ENCODE data around the gene CACYBP. TPM values are rescaled to one million over a fixed set of nuclear protein-coding genes. Genes with fewer than 3 reads are reported as not detected.

The CACYBP gene, protein sequence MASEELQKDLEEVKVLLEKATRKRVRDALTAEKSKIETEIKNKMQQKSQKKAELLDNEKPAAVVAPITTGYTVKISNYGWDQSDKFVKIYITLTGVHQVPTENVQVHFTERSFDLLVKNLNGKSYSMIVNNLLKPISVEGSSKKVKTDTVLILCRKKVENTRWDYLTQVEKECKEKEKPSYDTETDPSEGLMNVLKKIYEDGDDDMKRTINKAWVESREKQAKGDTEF
- 284 and 312 TPM in 2 replicates for polyA plus RNA-seq (2014; cell fraction: cytosol; rRNA removed)
- 174 and 298 TPM in 2 replicates for polyA plus RNA-seq (2014; cell fraction: nucleus; rRNA removed)

DNA sequence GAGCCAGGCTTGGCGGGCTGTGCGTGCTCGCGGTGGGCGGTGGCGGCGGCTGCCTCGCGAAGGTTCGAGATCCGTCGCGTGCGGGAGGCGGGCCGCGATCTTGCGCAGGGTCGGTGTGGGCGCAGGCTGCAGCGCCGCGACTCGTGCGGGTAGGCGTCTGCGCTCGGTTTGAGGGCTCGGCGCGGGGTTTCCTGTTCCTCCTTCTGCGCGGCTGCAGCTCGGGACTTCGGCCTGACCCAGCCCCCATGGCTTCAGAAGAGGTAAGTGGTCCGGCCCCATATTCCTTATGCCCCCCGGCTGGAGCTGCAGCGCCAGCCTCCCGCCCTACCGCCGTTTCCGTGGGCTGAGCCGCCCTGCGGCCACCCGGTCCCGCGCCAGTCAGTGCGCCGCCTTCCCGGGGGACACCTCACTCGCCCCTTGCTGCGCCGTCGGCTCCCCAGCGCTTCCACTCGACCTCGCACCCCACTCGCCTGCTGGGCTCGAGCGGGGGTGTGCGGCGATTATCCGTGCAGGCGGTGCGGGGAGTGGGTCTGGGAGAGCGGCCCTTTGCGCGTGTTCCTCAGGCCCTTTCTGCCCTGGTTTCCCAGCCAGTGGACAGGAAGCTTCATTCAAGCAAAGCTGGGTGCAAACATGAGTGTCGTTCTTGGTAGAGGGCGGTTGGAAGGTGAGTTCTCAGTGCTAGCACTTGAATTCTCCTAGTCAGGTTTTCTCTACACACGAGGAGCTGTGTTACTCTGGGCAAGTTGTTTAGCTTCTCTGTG lies at the start of gene CACYBP:
CACYBP (plus strand) TSS at position 12 of the 761 bp plus-strand sequence; CDS start at position 246, 234 bp downstream.
- DNase-seq (ENCODE audit: low spot score): peak; percentile 29

DNA sequence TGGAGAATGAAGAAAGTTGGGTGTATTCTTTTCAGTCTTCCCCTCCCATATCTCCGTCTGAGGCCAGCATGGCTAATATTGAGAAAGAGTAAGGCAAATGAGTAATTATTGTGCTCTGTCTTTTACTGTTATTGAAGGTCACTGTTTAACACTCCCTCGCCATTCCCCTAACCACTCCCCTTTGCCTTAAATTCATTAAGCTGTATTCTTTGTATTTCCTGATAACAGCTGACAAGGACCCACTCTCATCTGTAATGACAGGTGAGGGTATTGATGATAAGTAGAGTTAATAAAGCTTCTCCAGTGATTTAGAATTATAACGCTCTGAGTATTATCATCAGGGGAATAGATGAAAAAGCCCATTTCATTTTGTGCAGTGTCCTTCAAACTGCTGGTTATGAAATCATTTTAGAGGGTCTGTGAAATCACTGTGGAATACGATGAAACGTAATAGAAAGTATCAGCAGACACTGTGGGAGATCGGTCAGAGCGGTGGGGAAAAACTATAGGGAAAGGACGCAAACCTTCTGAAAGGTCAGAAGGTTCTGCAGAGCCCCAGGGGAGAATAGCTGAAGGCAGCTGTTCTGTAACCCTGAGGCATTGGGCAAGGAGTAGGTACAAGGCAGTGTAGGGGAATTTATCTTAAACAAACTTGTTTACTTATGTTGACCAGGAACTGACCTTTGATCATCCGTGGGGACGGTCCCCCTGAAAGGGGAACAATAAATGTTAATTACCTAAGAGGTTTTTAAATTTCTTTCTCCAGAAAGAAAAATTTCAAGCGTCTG lies 46.3 kb upstream of the CACYBP start:
- DNase-seq (ENCODE audit: low spot score): no peak

DNA sequence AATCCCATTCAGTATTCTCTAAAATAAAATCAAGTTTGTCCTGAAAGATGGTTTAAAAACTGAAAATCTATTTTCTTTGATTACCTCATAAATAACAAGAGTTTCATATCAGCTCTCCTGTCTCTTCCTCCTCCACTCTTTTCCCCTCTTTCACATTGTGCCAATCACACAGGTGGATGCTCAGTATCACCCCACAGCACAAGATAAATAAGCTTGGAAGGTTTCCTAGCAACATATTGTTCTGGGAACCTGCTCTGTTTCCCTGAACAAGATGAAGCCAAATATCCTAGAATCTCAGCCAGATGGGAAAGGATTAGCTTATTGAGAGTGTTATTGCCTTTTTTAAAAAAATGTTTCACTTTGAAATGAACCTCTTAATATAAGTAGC lies 45.7 kb upstream of the CACYBP start:
- no peak for DNase-seq (ENCODE audit: low spot score)

DNA sequence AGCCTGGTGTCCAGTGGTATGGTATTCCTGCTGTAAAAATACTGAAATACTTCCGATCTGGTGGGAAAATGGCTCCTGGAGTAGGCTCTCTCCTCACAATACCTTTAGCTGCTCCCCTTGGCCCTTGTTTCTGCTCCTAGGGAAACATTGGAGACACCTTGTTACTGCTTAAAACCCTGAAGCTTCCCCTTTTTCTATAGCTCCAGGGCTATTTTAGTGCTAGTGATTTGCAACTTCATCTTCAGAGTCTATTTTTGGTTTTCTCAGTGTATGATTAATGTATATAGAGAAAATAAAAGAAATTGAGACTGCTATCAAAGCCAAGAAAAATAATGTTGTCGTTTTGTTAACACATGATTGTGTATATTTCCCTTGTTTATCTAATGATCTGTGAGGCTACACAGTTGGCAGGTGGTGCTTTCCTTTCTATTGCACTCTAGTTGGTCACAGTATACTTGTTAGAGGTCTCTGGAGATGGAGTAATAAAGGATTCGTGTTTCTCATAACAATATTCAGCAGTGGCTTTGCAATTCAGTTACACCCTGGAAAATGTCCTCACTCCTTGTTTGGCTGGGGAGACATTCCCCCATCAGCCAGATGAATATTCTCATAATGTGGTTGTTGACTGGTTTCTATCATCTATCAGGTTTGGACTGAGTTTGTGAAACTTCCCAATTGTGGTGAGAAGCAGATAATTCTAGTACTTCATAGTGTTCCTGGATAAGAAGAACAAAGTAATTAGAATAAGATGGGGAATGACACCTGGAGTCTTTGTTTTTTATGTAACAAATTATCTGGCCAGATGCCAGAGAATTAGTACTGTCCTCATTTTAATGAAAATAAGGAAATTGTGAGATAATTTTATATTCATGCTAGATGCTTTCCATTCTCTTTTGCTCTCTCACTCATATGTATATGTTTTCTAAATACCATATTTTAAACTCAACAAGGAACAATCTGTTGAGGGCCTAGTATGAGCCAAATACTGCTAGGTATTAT lies 44.8 kb upstream of the CACYBP start:
- no peak for DNase-seq (ENCODE audit: low spot score)

DNA sequence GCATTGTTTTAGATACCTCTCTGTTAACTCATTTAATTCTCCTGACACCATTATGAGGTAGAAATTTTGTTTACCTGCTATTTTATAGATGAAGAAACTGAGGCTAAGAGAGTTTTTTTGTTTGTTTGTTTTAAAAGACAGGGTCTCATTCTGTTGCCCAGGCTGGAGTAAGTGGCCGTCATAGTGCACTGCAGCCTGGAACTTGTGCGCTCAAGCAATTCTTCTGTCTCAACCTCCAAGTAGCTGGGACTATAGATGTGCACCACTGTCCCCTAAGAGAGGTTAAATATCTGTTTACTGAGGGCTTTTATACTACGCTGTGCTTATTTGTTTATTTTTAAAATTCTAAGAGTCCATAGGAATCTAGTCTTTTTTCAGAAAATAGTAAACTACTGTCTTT lies 43.7 kb upstream of the CACYBP start:
- DNase-seq (ENCODE audit: low spot score): no peak

DNA sequence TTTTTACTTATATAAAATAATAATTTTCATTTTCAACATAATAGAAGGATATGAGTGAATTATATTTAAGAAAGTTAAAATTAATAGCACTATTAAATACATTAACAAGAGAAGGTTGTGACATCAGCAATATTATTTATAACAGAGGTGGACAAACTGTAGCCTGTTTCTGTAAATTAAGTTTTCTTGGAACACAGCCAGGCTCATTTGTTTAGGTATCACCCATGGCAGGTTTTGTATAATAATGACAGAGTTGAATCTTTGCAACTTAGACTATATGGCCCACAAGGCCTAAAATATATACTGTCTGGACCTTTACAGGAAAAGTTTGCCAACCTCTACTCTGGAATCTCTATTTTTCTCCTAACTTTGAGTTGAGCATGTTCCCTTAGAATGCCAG lies 42.8 kb upstream of the CACYBP start:
- DNase-seq (ENCODE audit: low spot score): no peak

DNA sequence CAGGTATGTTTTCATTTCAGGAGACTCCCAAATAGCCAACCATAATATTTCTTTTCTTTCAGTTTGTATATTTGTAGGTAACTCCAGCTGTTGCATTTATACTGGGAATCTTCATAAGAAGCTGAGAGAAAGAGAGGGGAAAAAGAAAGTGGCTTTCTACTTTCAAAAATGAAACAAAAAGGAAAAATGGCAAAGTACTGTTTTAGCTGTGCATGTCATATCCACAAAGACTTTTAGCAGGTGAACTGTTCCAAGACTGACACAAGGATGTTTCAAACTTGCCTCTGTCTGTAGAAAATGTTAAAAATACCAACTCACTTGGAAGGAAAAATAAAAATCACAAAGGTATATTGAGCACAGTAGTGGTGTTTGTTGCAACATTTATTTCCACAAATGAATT lies 41.9 kb upstream of the CACYBP start:
- no peak for DNase-seq (ENCODE audit: low spot score)

DNA sequence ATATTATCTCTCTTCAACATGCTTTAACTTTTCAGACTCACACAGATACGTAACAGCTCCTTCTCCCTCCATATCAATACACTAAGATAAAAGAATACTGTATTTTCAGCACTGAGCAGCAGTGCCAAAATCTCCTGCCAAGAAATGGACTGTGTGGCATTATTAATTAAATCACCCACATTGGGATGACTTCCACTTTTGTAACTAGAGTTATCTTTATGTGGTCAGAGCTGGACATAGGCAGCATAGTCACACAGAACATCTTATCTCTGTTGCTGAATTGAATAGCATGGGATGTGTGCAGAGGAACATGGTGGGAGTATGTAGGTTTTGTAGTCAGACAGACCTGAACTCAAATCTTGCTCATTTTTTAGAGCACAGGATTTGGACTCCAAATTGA lies 41.4 kb upstream of the CACYBP start:
- no peak for DNase-seq (ENCODE audit: low spot score)

DNA sequence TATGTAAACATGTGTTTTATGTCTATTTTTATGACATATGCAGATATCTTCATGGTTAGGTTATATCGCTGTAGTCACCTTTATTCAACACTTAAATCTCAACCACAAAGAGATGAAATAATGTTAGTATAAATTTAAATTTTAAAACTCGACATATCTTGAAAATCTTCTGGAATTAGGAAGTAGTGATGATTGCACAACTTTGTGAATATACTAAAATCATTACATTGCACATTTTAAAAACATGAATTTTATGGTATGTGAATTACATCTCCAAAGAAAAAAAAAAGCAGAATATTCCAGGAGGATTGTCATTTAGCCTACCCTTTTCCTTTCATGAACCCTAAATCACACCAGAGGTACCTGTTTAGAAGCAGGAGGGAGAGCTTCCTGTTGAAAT lies 39.4 kb upstream of the CACYBP start:
- DNase-seq (ENCODE audit: low spot score): no peak

DNA sequence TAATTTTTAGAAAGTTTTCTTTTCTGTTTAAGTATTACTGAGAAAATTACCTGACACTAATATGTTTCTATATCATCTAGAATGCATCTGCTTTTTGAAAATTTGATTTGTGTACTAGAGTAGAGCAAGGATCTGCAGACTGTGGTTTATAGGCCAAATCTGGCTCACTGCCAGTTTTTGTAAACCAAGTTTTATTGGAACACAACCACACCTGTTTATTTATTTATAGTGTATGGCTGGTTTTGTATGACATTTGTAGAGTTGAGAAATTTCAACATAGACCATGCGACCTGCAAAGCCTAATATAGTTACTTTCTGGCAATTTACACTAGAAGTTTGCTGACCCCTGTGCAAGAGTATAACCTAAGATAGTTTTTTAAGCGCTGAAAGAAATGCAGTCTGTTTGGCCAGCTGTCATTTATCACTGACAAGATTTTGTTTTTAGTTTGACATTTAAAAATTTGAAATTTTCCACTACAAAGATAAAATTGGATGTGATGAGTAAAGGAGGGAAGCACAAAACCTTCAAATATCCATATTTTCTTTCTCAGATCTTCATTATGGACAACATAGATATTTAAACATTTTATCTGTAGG lies 36.1 kb upstream of the CACYBP start:
- DNase-seq (ENCODE audit: low spot score): peak; percentile 11

DNA sequence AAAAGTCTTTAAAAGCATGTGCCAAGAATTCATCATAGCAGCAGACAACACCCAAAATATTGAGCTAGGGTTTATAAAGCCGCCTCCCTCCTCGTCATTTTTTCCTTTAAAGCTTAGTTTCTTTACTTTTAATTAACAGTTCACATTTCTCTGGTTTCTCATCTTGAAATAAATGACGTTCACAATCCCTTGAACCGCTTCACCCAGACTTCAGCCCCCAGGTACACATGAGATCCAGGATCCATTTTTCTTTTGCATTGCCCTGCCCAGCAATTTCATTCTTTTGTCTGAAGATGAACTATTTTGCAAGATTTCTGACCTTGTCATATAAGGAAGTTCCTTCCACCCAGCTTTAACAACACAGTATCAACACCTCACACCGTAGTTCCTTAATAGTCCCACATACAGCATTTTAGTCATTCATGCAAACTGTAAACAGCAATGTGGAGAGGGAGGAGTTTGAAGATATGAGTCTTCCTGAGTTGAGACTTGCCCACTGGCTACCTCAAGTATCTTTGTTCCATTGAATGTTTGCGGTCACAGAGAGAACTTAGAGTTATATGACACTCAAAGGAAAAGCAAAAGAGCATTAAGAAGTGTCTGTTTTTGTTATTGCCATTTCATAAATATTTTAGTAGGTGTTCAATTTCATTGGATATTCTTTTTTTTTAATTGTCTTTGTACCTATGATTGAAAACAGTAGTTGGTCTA lies 35.3 kb upstream of the CACYBP start:
- DNase-seq (ENCODE audit: low spot score): no peak

DNA sequence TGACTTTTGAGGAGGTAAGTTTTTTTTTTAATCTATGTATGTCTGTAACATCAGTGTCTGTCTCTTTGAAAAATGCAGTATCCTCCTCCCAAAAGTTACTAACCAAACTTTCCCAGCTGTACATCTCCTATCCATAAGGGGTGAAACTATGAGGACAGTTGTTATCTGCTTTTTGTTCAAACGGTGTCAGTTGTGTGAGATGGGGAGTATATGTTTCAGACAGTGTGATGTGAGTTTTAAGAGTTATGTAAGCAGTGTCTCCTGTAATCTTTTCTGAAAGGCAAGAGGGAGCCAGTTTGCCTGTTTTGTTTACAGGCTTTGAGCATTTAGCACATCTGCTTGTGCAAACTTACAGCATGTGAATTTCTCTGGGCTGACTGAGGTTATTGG lies 34.8 kb upstream of the CACYBP start:
- DNase-seq (ENCODE audit: low spot score): no peak

DNA sequence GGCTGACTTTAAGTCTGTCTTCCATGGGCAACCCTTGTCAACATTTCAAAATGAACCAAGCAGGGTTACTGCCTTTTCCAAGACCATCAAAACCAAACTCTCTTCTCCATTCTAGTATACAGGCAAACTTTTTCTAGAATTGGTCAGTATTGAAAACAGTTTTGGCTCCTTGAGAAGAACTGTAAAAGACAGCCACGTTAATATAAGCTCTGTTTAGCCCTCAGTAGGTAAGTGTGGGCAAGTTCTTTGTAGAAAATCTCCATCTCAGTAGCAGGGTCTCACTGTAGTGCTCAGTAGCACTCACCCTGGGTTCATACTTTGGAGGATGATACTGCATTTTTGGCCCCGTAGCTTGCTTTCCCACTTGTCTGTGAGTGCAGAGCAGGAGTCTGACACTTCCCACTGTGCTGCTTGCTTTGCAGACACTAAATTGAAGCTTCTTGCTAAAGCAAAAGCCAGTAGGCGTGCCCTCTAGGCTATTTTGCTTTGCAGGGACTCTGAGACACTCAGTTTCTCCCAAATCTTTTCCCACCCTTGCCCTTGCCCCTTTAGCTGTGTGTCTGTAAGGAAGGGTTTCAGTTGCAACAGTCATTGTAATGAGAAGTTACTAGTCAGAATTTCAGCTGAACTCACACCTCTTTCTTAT lies 34.3 kb upstream of the CACYBP start:
- no peak for DNase-seq (ENCODE audit: low spot score)

DNA sequence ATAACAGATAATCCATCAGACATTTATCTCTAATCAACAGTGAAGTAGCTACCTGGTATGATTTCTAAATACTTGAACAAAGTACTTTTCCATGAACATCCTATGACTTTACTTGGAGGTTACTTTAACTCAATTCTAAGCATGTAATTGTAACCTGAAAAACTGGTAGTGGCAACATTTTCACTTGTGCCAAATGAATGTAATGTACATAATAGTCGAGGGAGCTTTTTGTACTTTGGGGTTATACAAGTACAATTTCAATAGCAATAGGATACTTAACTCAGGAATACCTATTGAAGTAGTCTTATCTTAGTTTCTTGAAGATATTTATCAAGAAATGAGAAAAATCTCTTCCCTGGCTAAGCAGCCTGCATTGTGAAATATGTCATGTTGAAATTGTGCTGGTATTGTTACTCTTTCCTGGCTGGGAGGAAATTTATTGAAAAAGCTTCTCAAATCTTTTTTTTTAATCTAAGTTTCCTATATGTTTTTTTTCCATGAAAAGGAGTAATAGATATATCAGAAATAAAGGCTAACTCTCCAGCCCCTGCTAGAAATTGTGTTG lies 33.7 kb upstream of the CACYBP start:
- no peak for DNase-seq (ENCODE audit: low spot score)

DNA sequence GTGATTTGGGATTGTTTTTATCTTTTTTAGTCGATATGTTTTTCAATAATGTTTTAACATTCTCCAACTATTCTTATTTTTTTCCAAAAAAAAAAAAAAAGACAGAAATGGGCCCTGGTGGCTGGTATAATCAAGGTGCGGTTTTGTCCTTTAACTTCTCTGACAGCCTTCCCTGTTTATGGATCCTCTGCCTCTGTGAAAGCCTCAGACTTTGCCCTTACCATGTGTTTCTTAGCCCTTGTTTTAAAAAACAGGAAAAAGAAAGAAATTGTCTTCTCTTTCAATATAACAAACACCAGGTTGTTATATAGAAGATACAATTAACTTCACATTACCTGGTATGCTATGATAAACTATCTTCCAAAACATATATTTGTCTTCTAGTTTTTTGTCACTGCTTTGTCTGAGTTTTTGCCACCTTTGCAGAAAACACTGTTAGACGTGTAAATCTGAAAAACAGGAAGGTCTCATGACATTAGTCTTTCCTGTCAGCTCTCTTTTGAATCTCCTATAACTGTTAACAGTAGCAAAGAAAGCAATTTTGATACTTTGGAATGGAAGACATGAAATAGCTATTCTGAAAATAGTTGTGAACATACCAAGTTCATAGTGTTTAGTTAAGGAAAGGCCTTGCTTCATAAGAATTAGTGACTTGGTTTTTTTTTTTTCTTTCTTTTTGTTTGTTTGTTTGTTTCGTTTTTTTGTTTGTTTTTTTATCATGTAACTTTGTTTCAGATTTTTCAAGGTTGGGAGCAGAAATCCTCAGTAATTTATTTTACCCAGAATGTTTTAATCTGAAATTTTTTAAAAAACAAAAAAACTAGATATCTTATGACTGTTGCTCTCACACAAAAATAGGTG lies 31.7 kb upstream of the CACYBP start:
- DNase-seq (ENCODE audit: low spot score): no peak

DNA sequence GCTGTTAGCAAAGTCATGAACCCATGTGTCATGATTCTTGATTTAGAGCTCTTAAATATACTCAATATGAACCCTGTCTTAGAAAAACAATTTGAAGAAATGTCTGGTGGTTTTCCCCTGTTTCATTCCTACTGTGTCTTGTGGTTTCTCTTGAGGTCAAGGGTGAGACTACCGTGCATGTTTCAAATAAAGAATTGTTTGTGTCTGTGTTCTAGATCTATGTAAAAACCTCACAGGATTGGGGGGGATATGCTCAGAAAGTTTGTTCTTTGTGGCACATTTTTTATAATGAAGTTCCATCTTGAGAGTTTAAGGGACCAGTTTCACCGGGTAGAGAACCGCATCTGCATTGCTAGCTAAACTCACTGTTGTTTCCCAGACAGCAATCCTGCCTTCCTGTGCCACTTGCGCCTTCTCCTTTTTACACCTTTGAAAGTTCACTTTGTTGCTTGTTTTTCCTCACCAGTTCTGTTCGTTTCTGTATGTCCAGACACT lies 30.9 kb upstream of the CACYBP start:
- no peak for DNase-seq (ENCODE audit: low spot score)

DNA sequence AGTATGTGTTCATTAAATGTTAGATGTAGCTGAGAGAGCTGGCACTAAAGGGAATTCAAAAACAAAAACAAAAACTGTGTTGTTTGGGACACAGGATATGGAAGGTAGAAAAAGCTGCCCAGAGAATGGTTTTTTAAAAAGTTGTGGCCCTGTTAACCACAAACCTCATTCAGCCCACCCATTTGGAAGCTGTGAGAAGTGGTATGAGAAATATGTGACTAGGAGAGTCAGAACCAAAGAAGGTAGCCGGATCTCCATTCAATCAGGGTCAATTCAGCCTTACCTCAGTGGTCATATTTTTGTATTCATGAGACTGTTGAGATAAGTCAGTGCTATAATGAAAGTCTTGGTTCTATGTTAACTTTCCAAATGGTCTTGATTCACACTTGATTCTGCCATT lies 29.8 kb upstream of the CACYBP start:
- DNase-seq (ENCODE audit: low spot score): no peak

DNA sequence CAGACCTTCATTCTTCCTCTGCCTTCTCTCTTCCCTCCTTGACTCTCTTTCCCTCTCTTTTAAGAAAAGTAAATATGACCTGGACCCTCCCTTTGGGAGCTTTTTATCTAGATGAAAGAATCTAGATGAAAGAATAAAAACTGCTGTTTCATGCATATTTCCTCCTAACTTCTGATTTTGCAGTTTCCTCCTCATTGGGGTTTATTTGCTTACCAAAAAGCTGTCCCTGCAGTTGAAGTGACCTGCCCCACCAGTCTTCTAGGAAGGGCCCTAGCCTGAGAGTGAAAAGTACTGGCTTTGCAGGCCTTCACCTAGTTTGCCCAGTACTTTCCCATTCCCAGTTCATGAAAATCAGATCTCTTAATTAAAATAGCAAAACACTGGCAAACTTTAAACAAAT lies 28.3 kb upstream of the CACYBP start:
- no peak for DNase-seq (ENCODE audit: low spot score)

All from SK-N-DZ (cell line).